A549 treated with DMSO at 1 μM for 4 hours (cell line): ENCODE measurements around the gene RLN3. TPM values are rescaled to one million over a fixed set of nuclear protein-coding genes. Genes with fewer than 3 reads are reported as not detected.

ENCODE experiments used
- total RNA-seq: library from RNA; stranded (reverse); fragments of 200-300 nt; extraction: Qiagen RNA extraction; gene quantifications from 5 replicates; pipeline ENCODE4 v1.2.3, GENCODE V29; 2022; ENCODE audit warnings: low read depth

Gene RLN3, protein sequence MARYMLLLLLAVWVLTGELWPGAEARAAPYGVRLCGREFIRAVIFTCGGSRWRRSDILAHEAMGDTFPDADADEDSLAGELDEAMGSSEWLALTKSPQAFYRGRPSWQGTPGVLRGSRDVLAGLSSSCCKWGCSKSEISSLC
- not detected in 5 replicates for total RNA-seq

GRCh38 chr19:14027856-14028450 is at the start of gene RLN3:
RLN3 (plus strand) TSS chr19:14028148; CDS start chr19:14028205, 57 bp downstream.

DNA sequence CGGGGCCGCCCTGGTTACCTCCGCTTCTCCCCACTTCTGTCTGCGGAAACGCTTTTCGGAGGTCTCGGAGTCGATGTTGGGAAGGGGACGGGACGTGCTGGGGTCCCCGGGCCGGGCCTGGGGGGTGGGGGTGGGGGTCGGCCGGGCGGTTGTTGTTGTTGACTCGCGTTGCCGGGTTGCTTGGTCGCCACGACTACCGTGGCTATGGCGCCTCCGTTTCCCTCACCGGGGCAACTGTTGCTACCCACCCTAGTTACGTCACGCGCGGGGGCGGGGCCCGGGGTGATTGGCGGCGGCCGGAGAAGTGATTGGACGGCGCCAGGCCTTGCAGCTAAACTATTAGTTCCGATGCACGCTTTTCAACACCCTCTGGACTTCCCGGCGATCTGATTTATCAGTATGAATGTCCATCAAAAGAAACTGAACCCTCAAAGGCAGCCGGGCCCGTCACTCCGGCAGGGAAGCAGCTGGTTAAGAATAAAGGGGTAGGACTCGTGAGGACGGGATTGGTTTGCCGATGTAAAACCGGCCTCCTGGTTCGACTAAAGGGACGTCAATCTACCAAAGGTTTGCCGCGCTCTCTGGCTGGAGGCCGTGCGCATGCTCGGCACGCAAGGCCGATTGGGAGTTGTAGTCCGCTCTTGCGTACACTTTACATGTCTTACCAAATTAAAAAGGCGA is 21.7 kb upstream of the RLN3 start, which contains the start of gene RFX1:
RFX1 (minus strand) TSS at position 236 of the 681 bp plus-strand sequence. CDS start 12,477 bp downstream, outside the sequence.

GRCh38 chr19:14031719-14032480 is 4.0 kb downstream of the RLN3 start, which contains the start of gene IL27RA:
IL27RA (plus strand) TSS chr19:14031762; CDS start chr19:14031873, 111 bp downstream.

DNA sequence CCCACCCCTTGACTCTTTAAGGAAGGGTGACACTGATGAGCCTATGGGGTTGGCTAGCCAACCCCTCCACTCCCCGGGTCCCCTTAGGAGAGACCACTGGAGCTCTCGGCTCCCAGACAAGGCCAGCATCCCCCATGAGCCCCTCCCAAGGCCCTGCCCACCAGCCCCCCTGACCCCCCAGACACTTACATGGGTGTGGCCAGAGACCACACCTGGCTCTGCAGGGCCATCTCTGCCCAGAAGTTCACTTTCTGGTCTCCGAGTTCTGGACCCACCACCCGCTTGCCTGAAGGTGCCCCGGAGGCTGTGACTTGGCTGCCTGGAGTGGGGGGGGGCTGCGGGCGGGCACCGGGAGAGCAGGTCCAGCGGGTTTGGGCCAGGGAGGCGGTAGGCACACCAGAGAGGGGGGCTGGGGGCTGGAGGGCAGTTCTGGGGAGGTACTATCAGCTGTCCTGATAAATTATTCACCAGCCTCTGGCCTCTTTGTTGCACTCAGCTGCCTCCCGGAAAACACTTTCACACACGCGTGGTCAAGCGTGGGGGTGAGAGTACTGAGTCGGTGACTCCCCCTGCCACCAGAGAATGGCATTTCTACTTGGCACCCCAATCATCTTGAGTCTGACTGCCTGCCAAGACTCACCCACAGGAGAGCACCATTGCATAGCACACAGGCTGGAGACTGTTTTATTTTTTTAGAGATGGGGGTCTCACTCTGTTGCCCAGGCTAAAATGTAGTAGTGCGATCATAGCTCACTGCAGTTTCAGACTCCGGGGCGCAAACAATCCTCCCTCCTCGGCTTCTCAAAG is 34.0 kb downstream of the RLN3 start, which contains the start of gene PALM3:
PALM3 (minus strand) TSS at position 326 of the 807 bp plus-strand sequence; CDS start at position 230, 96 bp downstream.

DNA sequence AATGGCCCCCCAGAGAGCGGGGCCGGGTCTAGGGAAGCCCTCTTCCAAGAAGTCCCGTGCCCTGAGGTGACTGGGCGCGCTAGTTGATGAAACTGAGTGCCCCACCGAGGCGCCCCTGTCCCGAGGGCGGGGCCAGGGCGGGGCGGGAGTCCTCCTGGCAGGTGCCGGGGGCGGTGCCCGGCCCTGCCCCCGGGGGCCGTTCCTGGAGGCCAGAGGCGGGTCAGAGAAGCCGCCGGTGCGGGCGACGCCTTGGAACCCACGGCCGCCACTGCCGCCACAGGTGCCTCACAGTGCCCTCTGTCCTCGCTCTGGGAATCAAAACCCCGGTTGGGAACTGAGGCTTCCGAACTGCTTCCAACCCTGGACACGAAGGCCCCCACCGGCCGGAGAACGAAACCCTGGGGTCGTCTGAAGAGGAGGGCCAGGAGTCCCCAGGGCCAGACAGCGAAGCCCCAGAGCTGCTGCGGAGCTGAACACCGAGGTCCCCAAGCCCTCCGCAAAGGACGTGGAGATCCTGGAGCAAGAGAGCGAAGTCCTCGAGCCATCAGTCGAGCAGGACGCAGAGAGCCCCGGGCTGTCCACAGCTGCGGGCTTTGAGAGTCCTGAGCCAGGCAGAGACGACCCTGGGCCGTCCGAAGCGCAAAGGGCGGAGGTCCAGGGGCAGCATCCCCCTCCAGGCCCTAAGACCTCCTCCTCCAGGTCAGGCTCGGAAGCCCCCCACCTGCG is 44.8 kb downstream of the RLN3 start, which contains the start of gene MISP3:
MISP3 (plus strand) TSS at position 252 of the 726 bp plus-strand sequence. CDS start 524 bp downstream, outside the sequence.

Other genes with a start within 250 kb of the RLN3 start
- gene ZSWIM4, start 232.7 kb upstream of the RLN3 start, total RNA-seq, result 6.9 to 11.1 TPM (median 10.6 TPM) in 5 replicates
- 2.8 to 4.3 TPM (median 3.3 TPM) in 5 replicates for gene NANOS3, start 151.0 kb upstream of the RLN3 start, total RNA-seq
- gene BRME1, start 122.0 kb upstream of the RLN3 start, total RNA-seq, result 0.27 to 0.42 TPM (median 0.32 TPM) in 4 of 5 replicates, not detected in the other
- gene CC2D1A, start 121.9 kb upstream of the RLN3 start, total RNA-seq, result 7.5 to 12.5 TPM (median 10.5 TPM) in 5 replicates
- gene PODNL1, start 89.7 kb upstream of the RLN3 start, total RNA-seq, result 1.0 to 1.5 TPM (median 1.4 TPM) in 5 replicates
- 18.0 to 22.4 TPM (median 18.5 TPM) in 5 replicates for gene DCAF15, start 75.6 kb upstream of the RLN3 start, total RNA-seq
- gene RFX1, start 21.8 kb upstream of the RLN3 start, total RNA-seq, result 4.2 to 7.2 TPM (median 5.7 TPM) in 5 replicates
- 9.0 to 12.6 TPM (median 11.6 TPM) in 5 replicates for gene IL27RA, start 3.6 kb downstream of the RLN3 start, total RNA-seq
- 1.8 to 2.5 TPM (median 2.0 TPM) in 5 replicates for gene PALM3, start 33.9 kb downstream of the RLN3 start, total RNA-seq
- gene MISP3, start 44.6 kb downstream of the RLN3 start, total RNA-seq, result 3.4 to 3.6 TPM (median 3.6 TPM) in 5 replicates
- gene C19orf67, start 57.6 kb downstream of the RLN3 start, total RNA-seq, result not detected in 5 replicates
- 32.8 to 49.0 TPM (median 43.8 TPM) in 5 replicates for gene SAMD1, start 62.6 kb downstream of the RLN3 start, total RNA-seq
- 33.2 to 37.4 TPM (median 37.2 TPM) in 5 replicates for gene PRKACA, start 89.6 kb downstream of the RLN3 start, total RNA-seq
- gene ASF1B, start 108.4 kb downstream of the RLN3 start, total RNA-seq, result 30.6 to 36.4 TPM (median 33.9 TPM) in 5 replicates
- gene ADGRL1, start 178.0 kb downstream of the RLN3 start, total RNA-seq, result 2.2 to 3.6 TPM (median 3.3 TPM) in 5 replicates